ENCODE data around the gene BABAM2.

DNA sequence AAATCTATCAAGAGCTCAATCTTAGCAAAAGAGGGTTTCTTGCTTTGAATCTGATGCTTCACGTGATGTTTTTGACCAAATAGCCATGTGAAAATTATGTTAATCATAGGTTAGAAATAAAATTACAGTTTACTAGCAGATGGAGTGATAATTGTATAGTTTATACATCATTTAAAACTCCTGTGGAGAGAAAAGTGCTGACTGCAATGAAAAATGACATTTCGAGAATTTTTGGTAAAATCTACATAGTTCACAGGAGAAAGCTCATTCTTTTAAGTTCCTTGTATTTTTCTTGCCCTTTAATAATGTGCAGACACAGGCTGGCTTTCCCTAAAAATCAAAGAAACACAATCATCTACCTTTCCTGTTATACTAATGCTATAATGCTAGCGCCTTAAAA lies 33.6 kb upstream of the BABAM2 start:
- TF ChIP-seq, protein P1, sequence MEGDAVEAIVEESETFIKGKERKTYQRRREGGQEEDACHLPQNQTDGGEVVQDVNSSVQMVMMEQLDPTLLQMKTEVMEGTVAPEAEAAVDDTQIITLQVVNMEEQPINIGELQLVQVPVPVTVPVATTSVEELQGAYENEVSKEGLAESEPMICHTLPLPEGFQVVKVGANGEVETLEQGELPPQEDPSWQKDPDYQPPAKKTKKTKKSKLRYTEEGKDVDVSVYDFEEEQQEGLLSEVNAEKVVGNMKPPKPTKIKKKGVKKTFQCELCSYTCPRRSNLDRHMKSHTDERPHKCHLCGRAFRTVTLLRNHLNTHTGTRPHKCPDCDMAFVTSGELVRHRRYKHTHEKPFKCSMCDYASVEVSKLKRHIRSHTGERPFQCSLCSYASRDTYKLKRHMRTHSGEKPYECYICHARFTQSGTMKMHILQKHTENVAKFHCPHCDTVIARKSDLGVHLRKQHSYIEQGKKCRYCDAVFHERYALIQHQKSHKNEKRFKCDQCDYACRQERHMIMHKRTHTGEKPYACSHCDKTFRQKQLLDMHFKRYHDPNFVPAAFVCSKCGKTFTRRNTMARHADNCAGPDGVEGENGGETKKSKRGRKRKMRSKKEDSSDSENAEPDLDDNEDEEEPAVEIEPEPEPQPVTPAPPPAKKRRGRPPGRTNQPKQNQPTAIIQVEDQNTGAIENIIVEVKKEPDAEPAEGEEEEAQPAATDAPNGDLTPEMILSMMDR (conservative IDR thresholded peaks at IDR 0.05) = no peak
- TF ChIP-seq EZH2 (IDR thresholded peaks at IDR 0.05; ENCODE audit: low read depth) = no peak
